DOHH2 (cell line): Measurements from ENCODE around the gene C6orf136.
"Not testable (repeated sequence)": the region's sequence is repeated elsewhere in the genome, so short reads cannot be mapped to it uniquely, and the experiment has no call there.

Source experiments
- H3F3A ChIP-seq: fragments of 200-600 bp; sonication (generic), shearing (Covaris generic); 2 replicates; pipeline ENCODE4 v1.6.0; 2016; ENCODE audit warnings: antibody characterized with exemption, mild to moderate bottlenecking; ENCODE audit not compliant: control insufficient read depth, insufficient read depth
- H3K27ac ChIP-seq: fragments of 200-600 bp; sonication (generic); 2 replicates; pipeline ENCODE4 v1.5.1; 2014; ENCODE audit warnings: low read depth, mild to moderate bottlenecking, low read length, moderate library complexity
- H3K27me3 ChIP-seq: fragments of 200-600 bp; sonication (generic); 2 replicates; pipeline ENCODE4 v1.6.1; 2014; ENCODE audit warnings: mild to moderate bottlenecking, low read length, mixed read lengths; ENCODE audit not compliant: control insufficient read depth
- H3K36me3 ChIP-seq: fragments of 200-600 bp; sonication (generic); 2 replicates; pipeline ENCODE4 v1.6.1; 2014; ENCODE audit warnings: mild to moderate bottlenecking, low read length, moderate library complexity, mixed read lengths; ENCODE audit not compliant: control insufficient read depth
- H3K4me1 ChIP-seq: fragments of 200-600 bp; sonication (generic); 2 replicates; pipeline ENCODE4 v1.6.1; 2014; ENCODE audit warnings: mild to moderate bottlenecking, low read length, mixed read lengths; ENCODE audit not compliant: control insufficient read depth
- H3K4me2 ChIP-seq: fragments of 200-600 bp; sonication (generic); 2 replicates; pipeline ENCODE4 v1.6.0; 2014; ENCODE audit warnings: mild to moderate bottlenecking, low read length, moderate library complexity
- H3K4me3 ChIP-seq: fragments of 200-600 bp; sonication (generic); 2 replicates; pipeline ENCODE4 v1.5.1; 2014; ENCODE audit warnings: mild to moderate bottlenecking, low read length, mixed read lengths
- H3K79me2 ChIP-seq: fragments of 200-600 bp; sonication (generic); 2 replicates; pipeline ENCODE4 v1.6.1; 2014; ENCODE audit warnings: mild to moderate bottlenecking, low read length, mixed read lengths; ENCODE audit not compliant: control insufficient read depth
- H3K9me2 ChIP-seq: fragments of 200-600 bp; sonication (generic); replicated peaks from 2 replicates; pipeline ENCODE4 v1.6.1; 2014; ENCODE audit warnings: mild to moderate bottlenecking, low read length, mixed read lengths; ENCODE audit not compliant: control insufficient read depth
- H3K9me3 ChIP-seq: fragments of 200-600 bp; sonication (generic); 2 replicates; pipeline ENCODE4 v1.6.1; 2014; ENCODE audit warnings: antibody characterized with exemption, low read length, mixed read lengths; ENCODE audit not compliant: control insufficient read depth, insufficient read depth
- H4K20me1 ChIP-seq: fragments of 200-600 bp; sonication (generic); 2 replicates; pipeline ENCODE4 v1.6.0; 2014; ENCODE audit warnings: low read depth, mild to moderate bottlenecking, antibody characterized with exemption, low read length, moderate library complexity; ENCODE audit not compliant: control insufficient read depth, insufficient read depth
- EZH2phosphoT487 ChIP-seq: fragments of 200-600 bp; sonication (generic); IDR thresholded peaks from 2 replicates; pipeline ENCODE4 v1.6.1; 2017; ENCODE audit warnings: borderline replicate concordance, mild to moderate bottlenecking, antibody characterized with exemption, low read length, moderate library complexity, mixed read lengths
- TF ChIP-seq, protein P1 (sequence below): fragments of 200-600 bp; sonication (generic); IDR thresholded peaks from one replicate; pipeline ENCODE4 v1.5.1; 2014; ENCODE audit warnings: antibody characterized with exemption, mild to moderate bottlenecking, low read depth, low read length; ENCODE audit not compliant: poor library complexity, severe bottlenecking

Gene C6orf136

DNA sequence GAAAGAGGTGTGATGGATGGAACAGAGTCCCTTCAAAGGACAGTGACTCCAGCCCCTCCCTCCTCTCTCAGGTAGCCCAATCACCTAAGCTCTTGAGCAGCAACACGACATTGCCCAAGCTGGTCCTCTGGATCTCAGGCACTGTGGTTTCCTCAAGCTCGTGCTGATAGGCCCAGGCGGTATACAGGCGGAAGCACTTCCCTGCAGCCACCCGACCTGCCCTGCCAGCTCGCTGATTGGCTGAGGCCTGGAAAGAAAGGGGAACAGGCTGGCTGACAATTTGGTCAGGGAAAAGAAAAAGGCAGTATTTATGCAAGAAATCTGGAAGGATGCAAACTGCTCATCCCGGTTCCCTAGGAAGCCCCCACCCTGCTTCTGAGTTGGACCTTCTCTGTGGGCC, 9.6 kb downstream of the C6orf136 start:
- Histone ChIP-seq H3K27me3 (no peaks in the 10 kb centered on the region), H3K27ac (no peak overlapping the region), H3K36me3 (peaks cover 78% of the 10 kb centered on the region), H3K4me3 (no peak overlapping the region), H4K20me1 (no peaks in the 10 kb centered on the region), H3K4me1 (no peaks in the 10 kb centered on the region), H3K9me3 (no peaks in the 10 kb centered on the region), H3K4me2 (no peak overlapping the region), H3K79me2 (no peaks in the 10 kb centered on the region), H3F3A (peaks cover 7% of the 10 kb centered on the region; the same call in 1 of the 2 replicates), H3K9me2 (no peaks in the 10 kb centered on the region)
- TF ChIP-seq, protein P1, sequence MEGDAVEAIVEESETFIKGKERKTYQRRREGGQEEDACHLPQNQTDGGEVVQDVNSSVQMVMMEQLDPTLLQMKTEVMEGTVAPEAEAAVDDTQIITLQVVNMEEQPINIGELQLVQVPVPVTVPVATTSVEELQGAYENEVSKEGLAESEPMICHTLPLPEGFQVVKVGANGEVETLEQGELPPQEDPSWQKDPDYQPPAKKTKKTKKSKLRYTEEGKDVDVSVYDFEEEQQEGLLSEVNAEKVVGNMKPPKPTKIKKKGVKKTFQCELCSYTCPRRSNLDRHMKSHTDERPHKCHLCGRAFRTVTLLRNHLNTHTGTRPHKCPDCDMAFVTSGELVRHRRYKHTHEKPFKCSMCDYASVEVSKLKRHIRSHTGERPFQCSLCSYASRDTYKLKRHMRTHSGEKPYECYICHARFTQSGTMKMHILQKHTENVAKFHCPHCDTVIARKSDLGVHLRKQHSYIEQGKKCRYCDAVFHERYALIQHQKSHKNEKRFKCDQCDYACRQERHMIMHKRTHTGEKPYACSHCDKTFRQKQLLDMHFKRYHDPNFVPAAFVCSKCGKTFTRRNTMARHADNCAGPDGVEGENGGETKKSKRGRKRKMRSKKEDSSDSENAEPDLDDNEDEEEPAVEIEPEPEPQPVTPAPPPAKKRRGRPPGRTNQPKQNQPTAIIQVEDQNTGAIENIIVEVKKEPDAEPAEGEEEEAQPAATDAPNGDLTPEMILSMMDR = no peak
- TF ChIP-seq EZH2phosphoT487 = no peak

- Histone ChIP-seq H3K36me3 (peaks cover 77% of the 10 kb centered on the region), H4K20me1 (no peaks in the 10 kb centered on the region), H3K9me2 (no peaks in the 10 kb centered on the region), H3F3A (peaks cover 6% of the 10 kb centered on the region; the same call in 1 of the 2 replicates), H3K27me3 (no peaks in the 10 kb centered on the region), H3K4me2 (no peak overlapping the region), H3K9me3 (no peaks in the 10 kb centered on the region), H3K79me2 (no peaks in the 10 kb centered on the region), H3K27ac (no peak overlapping the region), H3K4me1 (no peaks in the 10 kb centered on the region), H3K4me3 (no peak overlapping the region)
- TF ChIP-seq EZH2phosphoT487 = no peak
- TF ChIP-seq, protein P1 = no peak
These were observed 10.5 kb downstream of the C6orf136 start for GRCh38 chr6:30657454-30657853.

GRCh38 chr6:30657922-30658321, 11.0 kb downstream of the C6orf136 start:
- H3K9me3 ChIP-seq, H3K27ac ChIP-seq, H3K4me3 ChIP-seq, H3K79me2 ChIP-seq, H4K20me1 ChIP-seq, H3K4me2 ChIP-seq, H3F3A ChIP-seq, H3K4me1 ChIP-seq, H3K27me3 ChIP-seq, H3K9me2 ChIP-seq: not testable (repeated sequence)
- peaks cover 77% of the 10 kb centered on the region for H3K36me3 ChIP-seq

DNA sequence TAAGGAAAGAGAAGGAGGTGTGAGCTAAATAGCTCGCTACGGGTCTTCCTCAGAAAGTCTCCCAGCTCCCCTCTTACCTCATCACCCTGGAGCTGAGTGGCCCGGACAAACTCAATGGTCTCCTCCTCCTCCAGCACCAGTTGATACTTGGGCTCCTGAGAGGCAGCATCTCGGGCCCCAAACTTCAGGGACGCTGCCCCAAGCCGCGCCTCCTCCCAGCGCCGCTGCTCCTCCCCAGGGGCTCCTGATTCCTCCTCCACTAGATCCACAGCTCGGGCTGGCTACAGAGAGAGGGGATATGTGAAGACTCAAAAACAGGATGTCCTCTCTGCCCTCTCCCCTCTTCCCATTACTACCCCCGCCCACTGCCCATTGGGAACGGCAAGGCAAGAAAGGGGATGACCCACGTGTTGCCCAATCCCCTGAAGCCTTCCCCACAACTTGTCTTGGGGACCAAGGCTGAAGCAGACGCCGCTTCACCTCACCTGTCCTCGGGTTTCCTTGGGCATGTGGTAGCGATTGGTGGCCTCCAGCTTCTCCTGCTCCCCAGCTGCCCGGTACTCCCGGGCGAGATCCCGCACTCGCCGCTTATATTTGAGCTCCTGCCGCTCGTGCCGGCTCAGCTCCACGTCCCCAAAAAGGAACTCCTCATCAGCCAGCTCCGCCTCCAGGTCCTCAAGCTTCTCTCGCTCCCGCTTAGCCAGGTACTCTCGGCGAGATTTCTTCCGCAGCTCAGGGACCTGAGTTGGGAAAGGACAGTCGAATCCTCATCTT, 18.2 kb downstream of the C6orf136 start:
- no peaks in the 10 kb centered on the region for H3K4me1 ChIP-seq
- H3K9me3 ChIP-seq = no peaks in the 10 kb centered on the region
- H3K79me2 ChIP-seq = no peaks in the 10 kb centered on the region; the same call in 1 of the 2 replicates
- no peak overlapping the region for H3K4me3 ChIP-seq
- TF ChIP-seq, protein P1 = no peak
- TF ChIP-seq EZH2phosphoT487 = no peak
- no peak overlapping the region for H3K4me2 ChIP-seq
- H3K9me2 ChIP-seq = no peaks in the 10 kb centered on the region
- peaks cover 64% of the 10 kb centered on the region for H3K36me3 ChIP-seq
- H3K27me3 ChIP-seq = no peaks in the 10 kb centered on the region
- H3K27ac ChIP-seq = no peak overlapping the region
- no peaks in the 10 kb centered on the region for H3F3A ChIP-seq
- no peaks in the 10 kb centered on the region for H4K20me1 ChIP-seq

DNA sequence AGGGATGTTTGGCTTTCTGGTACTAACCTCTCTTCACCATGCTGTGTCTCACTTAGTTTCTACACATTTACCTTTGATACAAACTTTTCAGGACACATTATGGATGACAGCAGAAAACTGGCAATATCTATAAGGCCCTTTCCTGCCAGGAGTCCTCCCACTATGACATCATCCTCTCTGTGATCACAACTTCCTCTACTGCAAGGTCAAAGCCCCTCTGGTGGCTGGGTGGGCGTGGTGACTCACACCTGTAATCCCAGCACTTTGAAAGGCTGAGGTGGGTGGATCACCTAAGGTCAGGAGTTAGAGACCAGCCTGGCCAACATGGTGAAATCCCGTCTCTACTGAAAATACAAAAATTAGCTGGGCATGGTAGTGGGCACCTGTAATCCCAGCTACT, 19.4 kb downstream of the C6orf136 start:
- not testable (repeated sequence) for H3K27ac ChIP-seq, H3K9me2 ChIP-seq, H3K4me2 ChIP-seq, H3F3A ChIP-seq, H3K4me1 ChIP-seq, H3K27me3 ChIP-seq, H3K4me3 ChIP-seq, H3K9me3 ChIP-seq, H4K20me1 ChIP-seq
- Histone ChIP-seq H3K36me3 (peaks cover 70% of the 10 kb centered on the region), H3K79me2 (peaks cover 10% of the 10 kb centered on the region)
